K562 (cell line): ENCODE results near the gene NCL. TPM values are rescaled to one million over a fixed set of nuclear protein-coding genes. Genes with fewer than 3 reads are reported as not detected.

ENCODE experiments used
- ATAC-seq: fragments of 200-7000 bp; cut with Tn5 transposase; 3 replicates; pipeline ENCODE4 v1.9.1; 2020; ENCODE audit warnings: moderate library complexity
- BruUV-seq: library from RNA; stranded (reverse); fragments of 400-500 nt; replicated peaks from 2 replicates; lab custom pipeline; 2021; lab: Mats Ljungman, UMichigan
- CTCF ChIA-PET: fragments of 300-600 bp; formaldehyde crosslinking; extraction: SDS; loops from one replicate; lab custom pipeline; 2021; ENCODE audit warnings: low intra/inter-chr PET ratio; lab: Yijun Ruan, JAX
- POLR2A ChIA-PET: fragments of 300-600, 350-650 bp; sonication (Branson Sonifier 250); formaldehyde crosslinking; extraction: SDS; loops from one replicate; lab custom pipeline; 2021; ENCODE audit warnings: antibody characterized with exemption, inconsistent platforms; lab: Yijun Ruan, JAX
- DNase-seq, 4 experiments: peaks; one replicate each; pipeline versions ENCODE4 v3.0.0 to v3.0.0-alpha.2; 2011 to 2018; ENCODE audit warnings: low spot score in 3 of 4, mixed read lengths in 3 of 4; ENCODE audit errors: extremely low read depth in 1 of 4
- FAIRE-seq: peaks from 2 replicates; lab custom pipeline; 2011; peaks lifted over from hg19 to GRCh38; lab: Jason Lieb, UNC
- H2AFZ ChIP-seq: 2 replicates; pipeline ENCODE4 v1.6.0; 2011; ENCODE audit warnings: low read depth, low read length, control low read depth, inconsistent platforms
- H3K27ac ChIP-seq: fragments of 200-600 bp; 3 replicates; pipeline ENCODE4 v1.8.0; 2011; ENCODE audit warnings: low read depth, mild to moderate bottlenecking, control low read depth, inconsistent platforms, low read length, moderate library complexity, mixed read lengths; ENCODE audit errors: extremely low read depth
- H3K27me3 ChIP-seq, 2 experiments: fragments of 300-600 bp in 1 of 2; 2 replicates in 1 of 2; 3 replicates in 1 of 2; pipeline versions ENCODE4 v1.6.0 to v1.8.0; 2011; ENCODE audit warnings: inconsistent platforms in 2 of 2, low read length in 2 of 2, mild to moderate bottlenecking in 1 of 2, mixed read lengths in 1 of 2, moderate library complexity in 1 of 2; ENCODE audit not compliant: control insufficient read depth in 2 of 2, insufficient read depth in 2 of 2
- H3K36me3 ChIP-seq: fragments of 300-600 bp; 3 replicates; pipeline ENCODE4 v1.8.0; 2011; ENCODE audit warnings: mild to moderate bottlenecking, low read length, inconsistent platforms; ENCODE audit not compliant: control insufficient read depth, insufficient read depth
- H3K4me1 ChIP-seq, 2 experiments: fragments of 200-600 bp in 1 of 2; replicated peaks in 1 of 2; 2 replicates in 1 of 2; 3 replicates in 1 of 2; pipeline versions ENCODE4 v1.5.1 to v1.8.0; 2011; ENCODE audit warnings: inconsistent platforms in 2 of 2, low read length in 2 of 2, mild to moderate bottlenecking in 1 of 2, mixed read lengths in 1 of 2, moderate library complexity in 1 of 2; ENCODE audit not compliant: control insufficient read depth in 2 of 2, insufficient read depth in 2 of 2
- H3K4me2 ChIP-seq: 2 replicates; pipeline ENCODE4 v1.6.1; 2011; ENCODE audit warnings: low read length, control low read depth, inconsistent platforms, mixed read lengths; ENCODE audit not compliant: insufficient read depth
- H3K4me3 ChIP-seq: fragments of 200-600 bp; sonication (generic), shearing (Covaris generic); 2 replicates; pipeline ENCODE4 v1.5.1; 2016; ENCODE audit warnings: control low read depth, inconsistent platforms
- H3K79me2 ChIP-seq: fragments of 200-600 bp; 3 replicates; pipeline ENCODE4 v1.8.0; 2011; ENCODE audit warnings: low read length, inconsistent platforms; ENCODE audit not compliant: control insufficient read depth, insufficient read depth
- H3K9ac ChIP-seq, 2 experiments: 2 replicates each; pipeline versions ENCODE4 v1.6.0 to v1.6.1; 2011; ENCODE audit warnings: low read depth in 2 of 2, low read length in 2 of 2, control low read depth in 1 of 2, inconsistent platforms in 1 of 2, mild to moderate bottlenecking in 1 of 2, mixed read lengths in 1 of 2; ENCODE audit not compliant: insufficient read depth in 1 of 2
- H3K9me1 ChIP-seq: one replicate; pipeline ENCODE4 v1.6.0; 2011; ENCODE audit warnings: inconsistent platforms, mild to moderate bottlenecking, low read length, moderate library complexity; ENCODE audit not compliant: control insufficient read depth, insufficient read depth
- H3K9me3 ChIP-seq: replicated peaks from 2 replicates; pipeline ENCODE4 v1.5.1; 2011; ENCODE audit warnings: low read depth, low read length, inconsistent platforms; ENCODE audit not compliant: control insufficient read depth, insufficient read depth
- H4K20me1 ChIP-seq: replicated peaks from 2 replicates; pipeline ENCODE4 v1.6.1; 2011; ENCODE audit warnings: low read length, inconsistent platforms, mixed read lengths; ENCODE audit not compliant: control insufficient read depth, insufficient read depth
- ARID3A ChIP-seq: IDR thresholded peaks from 2 replicates; pipeline ENCODE4 v1.6.1; 2012; ENCODE audit warnings: low read depth, low read length, improper control_type of control experiment, borderline replicate concordance
- CBX2 ChIP-seq: fragments of 200-600 bp; sonication (generic); IDR thresholded peaks from one replicate; pipeline ENCODE4 v1.6.1; 2012; ENCODE audit warnings: mild to moderate bottlenecking, low read length, inconsistent platforms; ENCODE audit not compliant: insufficient read depth, poor library complexity, severe bottlenecking
- GTF2F1 ChIP-seq: IDR thresholded peaks from 2 replicates; pipeline ENCODE4 v1.6.1; 2011; ENCODE audit warnings: low read depth, low read length, improper control_type of control experiment
- HDGF ChIP-seq: fragments of 450-650 bp; IDR thresholded peaks from 2 replicates; pipeline ENCODE4 v1.6.1; 2016
- MCM5 ChIP-seq: fragments of 450-650 bp; IDR thresholded peaks from 2 replicates; pipeline ENCODE4 v1.6.1; 2016; ENCODE audit warnings: low read depth
- NONO ChIP-seq, 2 experiments: fragments of 200-400 bp in 1 of 2; fragments of 450-650 bp in 1 of 2; formaldehyde crosslinking in 1 of 2; IDR thresholded peaks; 2 replicates each; pipeline ENCODE4 v1.6.1; 2017; ENCODE audit warnings: low read depth in 2 of 2, mild to moderate bottlenecking in 2 of 2, moderate library complexity in 2 of 2, low read length in 1 of 2
- POLR2H ChIP-seq: IDR thresholded peaks from 2 replicates; pipeline ENCODE4 v1.6.1; 2016; ENCODE audit warnings: missing genetic modification characterization, low read depth, mild to moderate bottlenecking, control low read depth, missing compliant biosample characterization, moderate library complexity
- RBM22 ChIP-seq: fragments of 200-400 bp; formaldehyde crosslinking; IDR thresholded peaks from 2 replicates; pipeline ENCODE4 v1.6.1; 2018; ENCODE audit warnings: low read length, low read depth; ENCODE audit not compliant: poor library complexity, severe bottlenecking
- SOX6 ChIP-seq: fragments of 450-650 bp; IDR thresholded peaks from 2 replicates; pipeline ENCODE4 v1.6.1; 2014; ENCODE audit warnings: mild to moderate bottlenecking
- TARDBP ChIP-seq: fragments of 450-650 bp; IDR thresholded peaks from 2 replicates; pipeline ENCODE4 v1.6.1; 2016
- ZFP1 ChIP-seq: fragments of 450-650 bp; formaldehyde crosslinking; IDR thresholded peaks from 2 replicates; pipeline ENCODE4 v1.4.0; 2020; ENCODE audit warnings: mild to moderate bottlenecking, mixed read lengths
- ZFP91 ChIP-seq: sonication (generic); formaldehyde crosslinking; IDR thresholded peaks from 2 replicates; pipeline ENCODE4 v1.8.0; 2022; ENCODE audit warnings: mild to moderate bottlenecking, missing genetic modification reagents
- WGBS: fragments of 100-300 bp; shearing (Covaris generic); methylation state at CpG from one replicate; pipeline ENCODE4 v1.1.6; 2016; ENCODE audit warnings: low coverage, mixed read lengths; ENCODE audit not compliant: insufficient coverage; ENCODE audit errors: missing lambda C conversion rate; 5-methylcytosine and 5-hydroxymethylcytosine counted together
- in situ Hi-C: fragments of 300-500 bp; cut with MboI; formaldehyde crosslinking; loops from 4 replicates; pipeline ENCODE4 v1.15.0; 2018; ENCODE audit warnings: inconsistent platforms, mixed read lengths
- intact Hi-C: fragments of 100-400 bp; cut with micrococcal nuclease; formaldehyde crosslinking; loops from 2 replicates; pipeline ENCODE4 v1.14.2; 2022
- polyA plus RNA-seq, 8 experiments: library from polyadenylated mRNA; depleted of rRNA in 4 of 8; stranded (reverse) in 5 of 8; unstranded in 3 of 8; fragments of >200 nt; fragmentation: Nextera tagmentation in 2 of 8; fragmentation: Illumina TruSeq in 1 of 8; extraction: Ambion mirVana in 2 of 8; extraction: Trizol in 1 of 8; gene quantifications; 2 replicates each; pipeline versions ENCODE4 v1.2.1 to v1.2.3, GENCODE V29; 2011 to 2014; ENCODE audit warnings: inconsistent platforms in 1 of 8, missing spikeins in 1 of 8
- total RNA-seq, 7 experiments: library from RNA; depleted of rRNA in 6 of 7; stranded (reverse); fragments of >200 nt in 6 of 7; fragmentation: Illumina TruSeq in 2 of 7; extraction: Trizol in 2 of 7; gene quantifications; 2 replicates each; pipeline versions ENCODE4 v1.2.1 to v1.2.3, GENCODE V29; 2011 to 2021; ENCODE audit warnings: low replicate concordance in 1 of 7

Gene NCL
- total and polyA plus RNA-seq, 9 of the 15 experiments (the other 6 are each of a cell fraction or from before 2014, with no cell fraction given) = 80.9 to 732 (median 361) TPM

- DNase-seq = no peak
- no TSS peak for BruUV-seq
- POLR2A ChIA-PET = no interaction called here
- Histone ChIP-seq H3K4me3 (no peak overlapping the region), H3K27ac (no peak overlapping the region), H3K36me3 (no peaks in the 10 kb centered on the region), H4K20me1 (no peaks in the 10 kb centered on the region), H2AFZ (no peak overlapping the region), H3K9me1 (no peaks in the 10 kb centered on the region), H3K79me2 (no peaks in the 10 kb centered on the region), H3K4me1 (no peaks in the 10 kb centered on the region), H3K4me2 (no peak overlapping the region), H3K27me3 (no peaks in the 10 kb centered on the region), H3K9ac (no peak overlapping the region), H3K9me3 (no peaks in the 10 kb centered on the region)
- CTCF ChIA-PET = no interaction called here
- 10% methylated on average over 3 of the region's 3 CpGs for WGBS
- TF ChIP-seq HDGF (no peak), SOX6 (no peak), GTF2F1 (no peak), ZFP1 (no peak), TARDBP (no peak), RBM22 (no peak), ARID3A (no peak), POLR2H (tag) (no peak), CBX2 (no peak), ZFP91 (CRISPR knock-in tag) (no peak), MCM5 (no peak), NONO (IDR thresholded peaks at IDR 0.05; ENCODE audit: low read depth in 2 of 2, low read length in 1 of 2) (no peak)
- in situ Hi-C loops = no loop called here
- intact Hi-C loops = no loop called here
- no peak for FAIRE-seq
- ATAC-seq = no peak
Observed at GRCh38 chr2:231494669-231495068, 30.4 kb upstream of the NCL start.
